ENCODE results near the gene HHIPL1.
"Not testable (repeated sequence)": the region's sequence is repeated elsewhere in the genome, so short reads cannot be mapped to it uniquely, and the experiment has no call there.

Gene HHIPL1

DNA sequence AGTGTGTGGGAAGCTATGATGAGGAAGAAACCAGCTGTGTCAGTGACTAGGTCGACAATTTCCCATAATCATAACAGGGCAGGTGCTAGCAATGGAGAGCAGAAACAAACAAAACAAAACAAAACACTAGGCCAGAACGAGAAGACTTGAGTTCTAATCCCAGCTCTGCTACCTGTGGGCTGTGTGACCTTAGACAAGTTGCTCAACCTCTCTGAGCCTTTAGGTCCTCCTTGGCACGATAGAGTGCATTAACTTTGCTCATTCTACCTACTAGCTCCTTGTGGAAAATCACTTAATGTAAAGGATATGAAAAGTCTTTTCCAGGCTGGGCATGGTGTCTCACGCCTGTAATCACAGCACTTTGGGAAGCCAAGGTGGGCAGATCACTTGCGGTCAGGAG is 11.2 kb downstream of the HHIPL1 start:
- DNase-seq (ENCODE audit: insufficient read length, low spot score) (no peak), FAIRE-seq (no peak)
- no peak for TF ChIP-seq TAF1 (IDR thresholded peaks at IDR 0.05; ENCODE audit: low read depth, low read length)
- no peak for TF ChIP-seq PAX5 (IDR thresholded peaks at IDR 0.05; ENCODE audit: insufficient read depth, low read length, severe bottlenecking)
- TF ChIP-seq POLR2AphosphoS5 (IDR thresholded peaks at IDR 0.05; ENCODE audit: low read depth, low read length): no peak
- no peak for TF ChIP-seq POU2F2 (IDR thresholded peaks at IDR 0.05; ENCODE audit: low read depth, low read length)
- TF ChIP-seq SPI1 (IDR thresholded peaks at IDR 0.05; ENCODE audit: low read depth, low read length): no peak
- TF ChIP-seq POLR2A (IDR thresholded peaks at IDR 0.05; ENCODE audit: low read depth, low read length): no peak

- no peak for TF ChIP-seq SPI1 (IDR thresholded peaks at IDR 0.05; ENCODE audit: low read depth, low read length)
- no peak for TF ChIP-seq POLR2AphosphoS5 (IDR thresholded peaks at IDR 0.05; ENCODE audit: low read depth, low read length)
- TF ChIP-seq POU2F2 (IDR thresholded peaks at IDR 0.05; ENCODE audit: low read depth, low read length): no peak
- TF ChIP-seq TAF1 (IDR thresholded peaks at IDR 0.05; ENCODE audit: low read depth, low read length): no peak
- TF ChIP-seq POLR2A (IDR thresholded peaks at IDR 0.05; ENCODE audit: low read depth, low read length): no peak
- no peak for TF ChIP-seq PAX5 (IDR thresholded peaks at IDR 0.05; ENCODE audit: insufficient read depth, low read length, severe bottlenecking)
- DNase-seq (ENCODE audit: insufficient read length, low spot score) (no peak), FAIRE-seq (peak; percentile 55)
These were observed 12.8 kb downstream of the HHIPL1 start for GRCh38 chr14:99657645-99658155.

DNA sequence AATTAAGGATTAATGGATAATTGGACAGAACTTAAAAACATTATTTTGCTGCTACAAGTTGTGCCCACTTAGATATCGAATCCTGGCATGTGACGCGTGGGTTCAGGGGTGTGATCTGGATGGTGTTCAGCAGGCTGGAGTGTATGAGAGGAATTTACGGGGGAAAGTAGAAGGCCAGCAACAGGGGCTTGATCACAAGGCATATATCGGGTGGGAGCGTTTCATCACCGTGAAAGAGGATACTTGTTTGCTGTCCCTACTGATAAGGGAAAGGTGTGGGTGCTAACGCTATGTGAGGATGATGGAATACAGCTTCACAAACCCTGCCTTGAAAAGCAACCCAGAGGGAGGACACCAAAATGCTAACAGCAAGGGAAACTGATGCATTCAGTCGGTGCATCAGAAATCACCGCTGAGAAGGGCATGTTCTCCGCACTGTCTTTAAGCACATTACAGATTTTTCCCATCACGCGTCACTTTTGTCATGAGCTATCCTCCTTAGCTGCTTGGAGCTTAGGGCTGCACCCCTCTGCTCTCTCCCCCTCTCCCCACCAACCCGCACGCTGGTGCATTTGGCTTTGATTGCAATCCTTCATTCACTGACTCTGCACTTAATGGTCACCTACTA is 13.4 kb downstream of the HHIPL1 start:
- no peak for FAIRE-seq
- no peak for TF ChIP-seq SPI1 (IDR thresholded peaks at IDR 0.05; ENCODE audit: low read depth, low read length)
- no peak for TF ChIP-seq PAX5 (IDR thresholded peaks at IDR 0.05; ENCODE audit: insufficient read depth, low read length, severe bottlenecking)
- no peak for TF ChIP-seq POU2F2 (IDR thresholded peaks at IDR 0.05; ENCODE audit: low read depth, low read length)
- TF ChIP-seq POLR2A (IDR thresholded peaks at IDR 0.05; ENCODE audit: low read depth, low read length): no peak
- DNase-seq (ENCODE audit: insufficient read length, low spot score): no peak

DNA sequence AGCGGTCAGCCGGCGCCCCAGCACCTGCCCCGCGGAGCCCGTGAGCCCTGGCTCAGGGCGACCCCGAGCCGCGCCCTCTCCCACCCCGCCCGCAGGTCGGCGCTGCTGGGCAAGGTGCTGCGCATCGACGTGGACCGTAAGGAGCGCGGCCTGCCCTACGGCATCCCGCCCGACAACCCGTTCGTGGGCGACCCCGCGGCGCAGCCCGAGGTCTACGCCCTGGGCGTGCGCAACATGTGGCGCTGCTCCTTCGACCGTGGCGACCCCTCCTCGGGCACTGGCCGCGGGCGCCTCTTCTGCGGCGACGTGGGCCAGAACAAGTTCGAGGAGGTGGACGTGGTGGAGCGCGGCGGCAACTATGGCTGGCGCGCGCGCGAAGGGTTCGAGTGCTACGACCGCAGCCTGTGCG is 14.4 kb downstream of the HHIPL1 start:
- TF ChIP-seq PAX5 (IDR thresholded peaks at IDR 0.05; ENCODE audit: insufficient read depth, low read length, severe bottlenecking) (no peak), POLR2A (IDR thresholded peaks at IDR 0.05; ENCODE audit: low read depth, low read length) (no peak), SPI1 (IDR thresholded peaks at IDR 0.05; ENCODE audit: low read depth, low read length) (no peak), POLR2AphosphoS5 (IDR thresholded peaks at IDR 0.05; ENCODE audit: low read depth, low read length) (no peak), TAF1 (IDR thresholded peaks at IDR 0.05; ENCODE audit: low read depth, low read length) (no peak), POU2F2 (IDR thresholded peaks at IDR 0.05; ENCODE audit: low read depth, low read length) (no peak)
- no peak for DNase-seq (ENCODE audit: insufficient read length, low spot score)
- no peak for FAIRE-seq

GRCh38 chr14:99660006-99660566 is 15.2 kb downstream of the HHIPL1 start:
- FAIRE-seq (no peak), DNase-seq (ENCODE audit: insufficient read length, low spot score) (no peak)
- TF ChIP-seq TAF1 (IDR thresholded peaks at IDR 0.05; ENCODE audit: low read depth, low read length) (no peak), POLR2A (IDR thresholded peaks at IDR 0.05; ENCODE audit: low read depth, low read length) (no peak), POLR2AphosphoS5 (IDR thresholded peaks at IDR 0.05; ENCODE audit: low read depth, low read length) (no peak), SPI1 (IDR thresholded peaks at IDR 0.05; ENCODE audit: low read depth, low read length) (no peak), POU2F2 (IDR thresholded peaks at IDR 0.05; ENCODE audit: low read depth, low read length) (no peak), PAX5 (IDR thresholded peaks at IDR 0.05; ENCODE audit: insufficient read depth, low read length, severe bottlenecking) (no peak)

DNA sequence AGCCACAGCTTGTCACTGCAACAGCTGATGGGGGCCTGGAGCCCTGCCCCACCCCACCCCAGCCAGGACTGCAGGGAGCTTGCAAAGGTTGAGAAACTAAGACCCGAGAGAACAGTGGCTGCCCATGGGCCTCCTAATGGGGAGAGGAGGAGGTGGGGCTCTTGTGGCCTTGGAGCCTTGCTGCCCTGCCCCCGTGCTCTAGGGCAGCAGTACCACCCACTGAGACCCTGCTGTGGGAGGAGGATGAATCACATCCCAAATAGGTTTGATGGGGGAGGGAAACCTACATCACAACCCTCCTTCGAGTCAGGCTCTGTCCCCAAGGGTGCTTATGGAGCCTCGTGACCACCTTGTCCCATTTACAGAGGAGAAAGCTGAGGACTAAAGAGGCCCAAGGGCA is 15.9 kb downstream of the HHIPL1 start:
- FAIRE-seq (no peak), DNase-seq (ENCODE audit: insufficient read length, low spot score) (no peak)
- TF ChIP-seq PAX5 (IDR thresholded peaks at IDR 0.05; ENCODE audit: insufficient read depth, low read length, severe bottlenecking): no peak
- no peak for TF ChIP-seq POLR2A (IDR thresholded peaks at IDR 0.05; ENCODE audit: low read depth, low read length)
- no peak for TF ChIP-seq SPI1 (IDR thresholded peaks at IDR 0.05; ENCODE audit: low read depth, low read length)
- no peak for TF ChIP-seq POLR2AphosphoS5 (IDR thresholded peaks at IDR 0.05; ENCODE audit: low read depth, low read length)
- TF ChIP-seq POU2F2 (IDR thresholded peaks at IDR 0.05; ENCODE audit: low read depth, low read length): no peak
- no peak for TF ChIP-seq TAF1 (IDR thresholded peaks at IDR 0.05; ENCODE audit: low read depth, low read length)

- FAIRE-seq; DNase-seq (ENCODE audit: insufficient read length, low spot score): not testable (repeated sequence)
These were observed 16.3 kb downstream of the HHIPL1 start for GRCh38 chr14:99661206-99661605.

GRCh38 chr14:99662846-99663245 is 17.9 kb downstream of the HHIPL1 start:
- DNase-seq (ENCODE audit: insufficient read length, low spot score) (no peak), FAIRE-seq (no peak)
- no peak for TF ChIP-seq TAF1 (IDR thresholded peaks at IDR 0.05; ENCODE audit: low read depth, low read length)
- TF ChIP-seq POLR2A (IDR thresholded peaks at IDR 0.05; ENCODE audit: low read depth, low read length): no peak
- no peak for TF ChIP-seq SPI1 (IDR thresholded peaks at IDR 0.05; ENCODE audit: low read depth, low read length)
- TF ChIP-seq PAX5 (IDR thresholded peaks at IDR 0.05; ENCODE audit: insufficient read depth, low read length, severe bottlenecking): no peak
- no peak for TF ChIP-seq POU2F2 (IDR thresholded peaks at IDR 0.05; ENCODE audit: low read depth, low read length)
- no peak for TF ChIP-seq POLR2AphosphoS5 (IDR thresholded peaks at IDR 0.05; ENCODE audit: low read depth, low read length)

GRCh38 chr14:99663386-99664057 is 18.6 kb downstream of the HHIPL1 start:
- DNase-seq (ENCODE audit: insufficient read length, low spot score) (no peak), FAIRE-seq (no peak)
- TF ChIP-seq PAX5 (IDR thresholded peaks at IDR 0.05; ENCODE audit: insufficient read depth, low read length, severe bottlenecking) (no peak), POU2F2 (IDR thresholded peaks at IDR 0.05; ENCODE audit: low read depth, low read length) (no peak), POLR2AphosphoS5 (IDR thresholded peaks at IDR 0.05; ENCODE audit: low read depth, low read length) (no peak), POLR2A (IDR thresholded peaks at IDR 0.05; ENCODE audit: low read depth, low read length) (no peak), TAF1 (IDR thresholded peaks at IDR 0.05; ENCODE audit: low read depth, low read length) (no peak), SPI1 (IDR thresholded peaks at IDR 0.05; ENCODE audit: low read depth, low read length) (no peak)

Data from GM12891 (cell line).